Measurements from ENCODE around the gene CYP26B1. TPM values are rescaled to one million over a fixed set of nuclear protein-coding genes. Genes with fewer than 3 reads are reported as not detected.

The CYP26B1 gene
- total and polyA plus RNA-seq, 9 of the 15 experiments (the other 6 are each of a cell fraction or from before 2014, with no cell fraction given) = 0.01 to 0.13 (median 0.04) TPM; not detected in 6

- TF ChIP-seq, protein P1, sequence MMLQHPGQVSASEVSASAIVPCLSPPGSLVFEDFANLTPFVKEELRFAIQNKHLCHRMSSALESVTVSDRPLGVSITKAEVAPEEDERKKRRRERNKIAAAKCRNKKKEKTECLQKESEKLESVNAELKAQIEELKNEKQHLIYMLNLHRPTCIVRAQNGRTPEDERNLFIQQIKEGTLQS (IDR thresholded peaks at IDR 0.05) = peak; percentile 24; the same call in 1 of the 2 replicates
- TF ChIP-seq, protein P1 (CRISPR knock-in tag; conservative IDR thresholded peaks at IDR 0.05) = no peak
- TF ChIP-seq PPARD (CRISPR knock-in tag; IDR thresholded peaks at IDR 0.05) (no peak), ZNF212 (CRISPR knock-in tag; IDR thresholded peaks at IDR 0.05) (no peak), ZNF354B (CRISPR knock-in tag; IDR thresholded peaks at IDR 0.05) (no peak), ETV5 (CRISPR knock-in tag; IDR thresholded peaks at IDR 0.05; ENCODE audit: low read depth) (no peak), ZBTB17 (CRISPR knock-in tag; IDR thresholded peaks at IDR 0.05) (no peak), ZNF507 (tag; conservative IDR thresholded peaks at IDR 0.05) (no peak), ZNF316 (IDR thresholded peaks at IDR 0.05) (peak; percentile 91), FIP1L1 (IDR thresholded peaks at IDR 0.05; ENCODE audit: low read depth, low read length, poor library complexity, severe bottlenecking) (no peak), MAFF (IDR thresholded peaks at IDR 0.05; ENCODE audit: low read length) (peak; percentile 66), ZNF324 (CRISPR knock-in tag; IDR thresholded peaks at IDR 0.05) (no peak)
These were observed 35.3 kb downstream of the CYP26B1 start (continued) for GRCh38 chr2:72112401-72112800.

GRCh38 chr2:72111061-72111460 is 36.6 kb downstream of the CYP26B1 start:
- Histone ChIP-seq H3K27ac (ENCODE audit: extremely low read depth, low read depth, low read length) (no peak overlapping the region), H3K9me3 (replicated peaks; ENCODE audit: control insufficient read depth, insufficient read depth, low read depth, low read length) (no peaks in the 10 kb centered on the region), H3K79me2 (ENCODE audit: control insufficient read depth, insufficient read depth, low read length) (no peaks in the 10 kb centered on the region), H3K36me3 (ENCODE audit: control insufficient read depth, insufficient read depth, low read length) (no peaks in the 10 kb centered on the region), H3K4me1 (replicated peaks in 1 of 2; ENCODE audit: control insufficient read depth in 2 of 2, insufficient read depth in 2 of 2, low read length in 2 of 2) (peaks cover 0 to 1% of the 10 kb centered on the region in 2 experiments; a peak in 2 of 5 replicates), H3K9me1 (ENCODE audit: control insufficient read depth, insufficient read depth, low read length) (no peaks in the 10 kb centered on the region), H3K27me3 (ENCODE audit: control insufficient read depth in 2 of 2, insufficient read depth in 2 of 2, low read length in 2 of 2) (peaks cover 0 to 14% of the 10 kb centered on the region in 2 experiments; a peak in 2 of 5 replicates), H3K9ac (ENCODE audit: insufficient read depth in 1 of 2, low read depth in 2 of 2, low read length in 2 of 2) (no peak overlapping the region), H3K4me2 (ENCODE audit: insufficient read depth, low read length) (no peak overlapping the region), H2AFZ (ENCODE audit: low read depth, low read length) (no peak overlapping the region), H4K20me1 (replicated peaks; ENCODE audit: control insufficient read depth, insufficient read depth, low read length) (no peaks in the 10 kb centered on the region), H3K4me3 (no peak overlapping the region)
- intact Hi-C loops (cut with micrococcal nuclease) = no loop called here
- CTCF ChIA-PET (ENCODE audit: low intra/inter-chr PET ratio) = no interaction called here
- no peak for TF ChIP-seq MCM2 (IDR thresholded peaks at IDR 0.05; ENCODE audit: low read depth)
- no peak for TF ChIP-seq ZSCAN29 (IDR thresholded peaks at IDR 0.05)
- TF ChIP-seq, protein P2, sequence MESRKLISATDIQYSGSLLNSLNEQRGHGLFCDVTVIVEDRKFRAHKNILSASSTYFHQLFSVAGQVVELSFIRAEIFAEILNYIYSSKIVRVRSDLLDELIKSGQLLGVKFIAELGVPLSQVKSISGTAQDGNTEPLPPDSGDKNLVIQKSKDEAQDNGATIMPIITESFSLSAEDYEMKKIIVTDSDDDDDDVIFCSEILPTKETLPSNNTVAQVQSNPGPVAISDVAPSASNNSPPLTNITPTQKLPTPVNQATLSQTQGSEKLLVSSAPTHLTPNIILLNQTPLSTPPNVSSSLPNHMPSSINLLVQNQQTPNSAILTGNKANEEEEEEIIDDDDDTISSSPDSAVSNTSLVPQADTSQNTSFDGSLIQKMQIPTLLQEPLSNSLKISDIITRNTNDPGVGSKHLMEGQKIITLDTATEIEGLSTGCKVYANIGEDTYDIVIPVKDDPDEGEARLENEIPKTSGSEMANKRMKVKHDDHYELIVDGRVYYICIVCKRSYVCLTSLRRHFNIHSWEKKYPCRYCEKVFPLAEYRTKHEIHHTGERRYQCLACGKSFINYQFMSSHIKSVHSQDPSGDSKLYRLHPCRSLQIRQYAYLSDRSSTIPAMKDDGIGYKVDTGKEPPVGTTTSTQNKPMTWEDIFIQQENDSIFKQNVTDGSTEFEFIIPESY (CRISPR knock-in tag; IDR thresholded peaks at IDR 0.05) = no peak
- TF ChIP-seq XRCC5 (IDR thresholded peaks at IDR 0.05; ENCODE audit: low read depth, low read length) = no peak
- TF ChIP-seq, protein P3, sequence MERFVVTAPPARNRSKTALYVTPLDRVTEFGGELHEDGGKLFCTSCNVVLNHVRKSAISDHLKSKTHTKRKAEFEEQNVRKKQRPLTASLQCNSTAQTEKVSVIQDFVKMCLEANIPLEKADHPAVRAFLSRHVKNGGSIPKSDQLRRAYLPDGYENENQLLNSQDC (CRISPR knock-in tag; IDR thresholded peaks at IDR 0.05) = no peak
- no peak for TF ChIP-seq ZNF695 (CRISPR knock-in tag; IDR thresholded peaks at IDR 0.05)
- TF ChIP-seq ZZZ3 (IDR thresholded peaks at IDR 0.05) = no peak
- TF ChIP-seq NR2C2 (CRISPR knock-in tag; IDR thresholded peaks at IDR 0.05) = no peak
- TF ChIP-seq NR2C2 (tag; IDR thresholded peaks at IDR 0.05) = no peak
- no peak for TF ChIP-seq STAT5B (CRISPR knock-in tag; IDR thresholded peaks at IDR 0.05)
- WGBS (ENCODE audit: insufficient coverage, low coverage, missing lambda C conversion rate) = 0% methylated on average over 3 of the region's 3 CpGs
- FAIRE-seq (no peak), DNase-seq (ENCODE audit: extremely low read depth in 1 of 4, low spot score in 3 of 4) (no peak), ATAC-seq (no peak)
- POLR2A ChIA-PET = no interaction called here
- BruUV-seq (replicated peaks) = no TSS peak
- in situ Hi-C loops (cut with MboI) = no loop called here
